Activated CD4-positive, alpha-beta T cell treated with anti-CD3 and anti-CD28 coated beads, Interleukin-10, Interleukin-2, amounts not matched to agents 100 ng/mL and 50 ng/mL, durations not matched to agents 16 hours and 8 hours (primary cell): ENCODE measurements around the gene TSPAN18.
A peak's percentile ranks its signal among the peaks of the same experiment; 100 is the strongest.
"Not testable (repeated sequence)": the region's sequence is repeated elsewhere in the genome, so short reads cannot be mapped to it uniquely, and the experiment has no call there.

Experiments
- DNase-seq: peaks from one replicate; pipeline ENCODE4 v3.0.0-alpha.2; 2020

TSPAN18 gene

GRCh38 chr11:44854086-44854485, 127.3 kb downstream of the TSPAN18 start:
- no peak for DNase-seq

DNA sequence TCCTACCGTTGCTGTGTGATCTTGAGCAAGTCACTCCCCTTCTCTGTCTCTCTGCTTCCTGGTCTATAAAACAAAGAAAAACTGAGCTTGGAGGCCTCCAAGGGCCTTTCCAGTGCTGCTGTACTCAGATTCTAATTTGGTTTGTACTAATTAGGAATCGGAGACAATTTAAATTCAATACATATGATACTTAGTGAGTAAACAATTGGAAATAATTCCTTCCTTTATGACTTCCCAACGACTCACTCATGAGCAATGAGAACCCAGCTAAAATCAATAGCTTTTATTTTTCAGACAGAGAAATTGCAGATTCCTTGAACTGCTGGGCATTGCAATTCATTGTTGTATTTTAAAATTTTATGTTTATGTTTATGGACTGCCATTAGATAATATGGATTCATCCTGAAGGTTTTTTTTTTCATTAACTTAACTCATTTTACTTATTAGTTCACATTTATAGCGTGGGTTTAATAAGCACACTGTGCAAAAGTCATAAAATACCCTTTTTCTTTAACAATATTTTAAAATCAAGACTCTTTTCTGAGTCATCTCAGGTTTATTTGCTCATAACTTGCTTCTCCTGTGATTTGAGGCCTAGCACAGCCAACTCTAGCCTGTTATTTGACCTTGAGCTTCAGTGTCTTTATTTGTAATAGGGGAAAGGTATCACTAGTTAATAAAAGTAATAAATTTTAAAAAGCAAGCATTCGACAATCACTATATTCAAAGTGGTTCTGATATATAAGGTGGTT, 128.2 kb downstream of the TSPAN18 start:
- peak; percentile 70 for DNase-seq

DNA sequence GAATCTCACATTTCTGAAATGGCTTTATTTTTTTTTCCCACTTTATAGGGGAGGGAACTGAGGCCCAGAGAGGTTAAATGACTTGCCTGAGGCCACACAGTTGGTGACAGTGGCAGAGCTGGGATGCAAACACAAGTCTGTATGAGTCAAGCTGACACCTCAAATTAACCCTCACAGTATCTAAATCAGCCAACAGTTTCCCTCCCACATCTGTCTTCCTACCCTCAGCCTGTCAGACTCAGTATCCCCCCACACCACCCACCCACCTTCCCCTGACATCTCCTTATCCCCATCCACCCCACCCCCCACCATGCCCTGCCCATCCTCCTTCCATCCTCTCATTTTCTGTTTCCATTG, 128.7 kb downstream of the TSPAN18 start:
- peak; percentile 86 for DNase-seq

DNA sequence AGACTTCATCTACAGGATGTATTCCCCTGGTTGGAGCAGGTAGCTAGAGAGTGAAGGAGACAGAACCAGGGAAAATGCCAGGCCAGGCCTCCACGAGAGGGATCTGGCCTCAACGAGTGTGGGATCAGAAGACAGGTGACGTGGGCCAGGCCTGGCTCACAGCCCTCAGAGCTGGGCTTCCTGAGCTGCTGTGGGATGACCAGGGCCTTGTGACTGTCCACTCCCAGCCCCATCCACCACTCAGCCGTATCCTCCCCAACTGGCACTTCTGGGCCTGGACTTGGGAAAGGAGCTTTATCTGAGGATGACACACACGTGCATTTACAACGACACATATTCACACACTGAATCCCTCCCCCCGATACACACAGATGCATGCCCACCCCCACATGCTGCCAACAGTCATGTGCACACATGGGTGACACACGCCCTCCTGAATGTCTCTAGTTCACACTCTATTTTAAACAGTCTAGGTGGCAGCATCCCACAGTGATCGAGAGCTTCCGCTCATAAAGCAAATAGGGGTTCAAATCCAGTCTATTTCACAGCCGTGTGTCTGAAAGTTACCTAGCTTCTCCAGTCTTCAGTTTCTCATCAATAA, 130.8 kb downstream of the TSPAN18 start:
- DNase-seq: no peak

DNA sequence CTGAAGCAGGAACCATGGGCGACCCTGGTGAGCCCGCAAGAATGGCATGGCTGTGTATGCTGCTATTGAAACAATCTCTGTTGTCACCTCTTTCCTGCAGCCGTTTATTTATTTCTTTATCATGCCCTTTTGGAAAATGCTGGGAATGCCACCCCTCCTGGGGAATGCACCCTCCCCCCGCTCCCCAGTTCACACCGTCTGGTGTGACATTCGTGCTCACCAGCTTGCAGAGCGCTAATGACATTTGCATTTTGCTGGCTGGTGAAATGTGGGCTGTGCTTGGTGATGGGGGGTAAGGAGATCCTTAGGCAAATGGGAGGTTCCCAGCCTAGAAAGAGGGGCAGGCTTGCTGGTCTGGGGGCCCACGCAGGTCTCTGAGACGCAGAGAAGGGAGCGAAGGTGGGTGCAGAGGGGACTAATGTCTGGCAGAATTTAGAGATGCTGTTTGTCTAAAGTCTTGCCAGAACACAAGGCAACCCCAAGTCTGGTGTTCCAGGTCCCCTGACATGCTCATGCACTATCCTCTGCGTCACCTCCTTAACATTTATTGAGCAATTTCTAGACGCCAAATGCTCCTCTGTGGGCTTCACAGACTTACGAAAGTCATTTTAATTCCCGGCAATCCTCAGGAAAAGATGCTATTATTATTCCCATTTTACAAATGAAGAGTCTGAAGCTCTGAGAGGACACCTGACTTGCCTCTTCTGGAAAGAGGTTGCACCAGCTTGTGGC, 132.2 kb downstream of the TSPAN18 start:
- DNase-seq: no peak

- DNase-seq: no peak
These were observed 132.8 kb downstream of the TSPAN18 start for GRCh38 chr11:44859528-44859925.

DNA sequence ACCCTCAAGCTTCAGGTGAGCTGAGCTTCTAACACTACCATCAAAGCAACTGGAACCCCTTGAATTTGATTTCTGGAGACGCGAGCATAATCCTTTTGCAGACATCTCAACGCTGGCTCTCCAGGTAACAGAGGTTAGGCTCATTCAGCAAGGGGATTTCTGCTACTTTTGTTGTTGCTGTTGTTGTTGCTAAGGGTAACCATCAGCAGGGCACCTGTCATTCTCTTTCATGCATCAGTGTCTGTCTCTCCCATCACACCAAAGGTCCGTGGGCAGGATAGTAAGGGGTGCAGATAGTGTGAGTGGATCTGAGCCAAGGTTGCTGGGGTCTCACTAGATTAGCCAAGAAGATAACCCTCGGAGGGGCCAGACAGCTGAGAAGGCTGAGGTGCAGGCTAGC, 133.6 kb downstream of the TSPAN18 start:
- no peak for DNase-seq

DNA sequence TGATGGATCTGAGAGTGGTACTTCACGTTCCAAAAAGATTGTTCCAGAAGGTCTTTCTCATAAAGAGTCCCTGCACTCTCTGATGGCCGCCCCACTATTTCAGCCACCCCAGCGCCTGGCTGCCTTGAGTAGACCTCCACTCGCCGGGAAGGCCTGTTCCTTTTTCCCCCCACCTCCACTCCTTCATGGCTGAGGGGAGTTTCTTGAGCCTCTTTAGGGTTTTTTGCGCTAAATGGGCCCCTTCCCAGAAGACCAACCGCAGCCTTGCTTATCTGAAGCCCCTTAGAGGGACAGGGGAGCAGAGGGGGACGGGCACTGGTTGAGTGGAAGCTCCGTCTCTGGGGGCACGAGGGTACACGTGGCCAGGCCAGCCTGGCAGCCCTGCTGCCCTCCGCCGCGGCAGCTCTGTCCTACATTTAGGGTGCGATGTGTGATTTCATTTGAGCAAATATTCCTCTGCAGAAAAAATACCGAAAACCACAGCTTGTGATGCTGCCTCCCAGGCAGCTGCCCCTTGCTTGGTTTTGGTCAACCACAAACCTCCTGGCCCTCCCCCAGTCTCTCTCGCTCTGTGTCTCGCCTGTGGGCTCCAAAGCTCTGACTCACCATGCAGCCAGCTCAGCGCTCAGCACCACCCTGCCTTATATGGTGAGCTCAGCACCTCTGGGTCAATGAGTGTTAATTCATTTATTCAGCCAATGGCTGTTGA, 135.2 kb downstream of the TSPAN18 start:
- DNase-seq: peak; percentile 97

DNA sequence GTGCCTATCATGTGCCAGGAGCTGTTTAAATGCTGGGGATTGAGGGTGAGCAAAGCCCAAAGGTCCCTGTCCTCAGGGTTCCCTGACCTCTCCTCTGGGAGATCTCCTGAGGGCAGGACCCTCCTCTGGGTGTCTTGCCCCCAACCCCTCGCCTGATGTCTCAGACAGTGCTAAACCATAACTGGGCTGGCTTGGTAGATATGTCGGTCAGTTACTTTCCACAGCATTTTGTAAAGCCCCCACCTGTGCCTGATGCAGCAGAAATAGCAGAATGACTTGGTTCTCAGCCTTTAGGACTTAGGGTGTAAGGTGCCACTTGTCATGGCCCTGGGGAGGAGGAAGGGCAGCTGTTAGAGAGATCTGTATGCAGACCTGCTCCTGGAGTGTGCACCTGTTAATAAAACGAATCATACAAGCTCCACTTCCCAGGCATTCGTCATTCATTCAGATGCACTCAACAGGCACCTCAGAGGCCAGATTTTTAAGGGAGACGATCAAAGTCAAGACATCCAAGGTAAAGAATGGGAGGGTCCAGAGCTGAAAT, 135.9 kb downstream of the TSPAN18 start:
- no peak for DNase-seq

DNA sequence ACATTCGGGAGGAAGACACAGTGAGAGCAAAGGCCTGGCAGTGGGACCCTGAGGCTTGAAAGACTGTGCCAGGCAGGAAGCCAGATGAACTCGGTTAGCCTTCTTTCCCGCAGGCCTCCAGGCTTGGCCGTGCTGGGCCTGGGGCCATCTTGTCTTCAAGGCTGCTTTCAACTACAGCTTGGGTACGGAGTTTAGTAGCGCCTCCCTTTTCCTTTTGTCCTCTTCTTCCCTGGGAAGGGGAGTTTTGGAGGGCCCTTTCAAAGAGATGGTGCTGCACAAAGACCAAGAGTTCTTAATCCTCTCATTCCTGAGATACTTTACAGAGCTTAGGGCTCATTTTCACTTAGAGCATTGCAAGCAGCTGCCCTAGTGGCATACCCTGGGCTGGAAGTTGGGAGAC, 136.5 kb downstream of the TSPAN18 start:
- no peak for DNase-seq

DNA sequence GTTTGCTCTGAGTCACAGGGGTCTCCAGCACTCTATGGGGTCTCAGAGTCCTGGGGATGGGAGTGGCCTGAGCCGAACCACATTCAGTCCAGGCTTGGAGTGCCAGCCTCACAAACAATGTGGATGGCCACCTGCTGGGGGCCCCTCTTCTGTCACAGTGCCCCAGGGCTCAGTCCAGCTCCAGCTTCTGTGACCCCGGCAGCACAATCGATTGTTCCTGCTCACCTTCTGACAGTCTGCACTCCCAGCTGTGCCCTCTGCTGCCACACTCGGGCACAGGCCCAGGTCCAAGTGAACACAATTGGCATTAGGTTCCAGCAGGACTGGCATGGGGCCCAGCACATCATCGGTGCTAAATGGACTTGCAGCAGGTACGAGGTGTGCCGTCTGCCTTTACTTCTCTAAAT, 139.1 kb downstream of the TSPAN18 start:
- DNase-seq: no peak

- no peak for DNase-seq
These were observed 139.5 kb downstream of the TSPAN18 start for GRCh38 chr11:44866286-44866685.

DNA sequence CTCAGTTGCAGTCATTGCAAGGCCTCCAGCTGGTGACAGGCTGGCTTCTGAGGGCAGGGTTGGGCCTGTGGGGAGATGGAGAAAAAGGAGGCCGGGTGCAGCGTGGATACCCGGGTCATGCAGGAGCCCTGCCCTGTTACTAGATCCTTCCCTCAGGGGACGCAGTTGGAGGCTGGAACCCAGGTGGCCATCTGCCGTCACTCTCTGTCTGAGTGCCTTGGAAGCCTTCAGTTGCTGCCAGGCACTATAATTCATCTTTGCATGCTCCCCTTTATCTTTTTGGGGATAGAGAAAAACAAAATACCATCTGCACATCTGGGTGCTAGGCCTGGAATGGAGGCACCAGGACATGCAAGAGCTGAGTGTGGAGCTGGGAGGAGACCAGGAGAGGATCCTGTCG, 141.3 kb downstream of the TSPAN18 start:
- DNase-seq: no peak

DNA sequence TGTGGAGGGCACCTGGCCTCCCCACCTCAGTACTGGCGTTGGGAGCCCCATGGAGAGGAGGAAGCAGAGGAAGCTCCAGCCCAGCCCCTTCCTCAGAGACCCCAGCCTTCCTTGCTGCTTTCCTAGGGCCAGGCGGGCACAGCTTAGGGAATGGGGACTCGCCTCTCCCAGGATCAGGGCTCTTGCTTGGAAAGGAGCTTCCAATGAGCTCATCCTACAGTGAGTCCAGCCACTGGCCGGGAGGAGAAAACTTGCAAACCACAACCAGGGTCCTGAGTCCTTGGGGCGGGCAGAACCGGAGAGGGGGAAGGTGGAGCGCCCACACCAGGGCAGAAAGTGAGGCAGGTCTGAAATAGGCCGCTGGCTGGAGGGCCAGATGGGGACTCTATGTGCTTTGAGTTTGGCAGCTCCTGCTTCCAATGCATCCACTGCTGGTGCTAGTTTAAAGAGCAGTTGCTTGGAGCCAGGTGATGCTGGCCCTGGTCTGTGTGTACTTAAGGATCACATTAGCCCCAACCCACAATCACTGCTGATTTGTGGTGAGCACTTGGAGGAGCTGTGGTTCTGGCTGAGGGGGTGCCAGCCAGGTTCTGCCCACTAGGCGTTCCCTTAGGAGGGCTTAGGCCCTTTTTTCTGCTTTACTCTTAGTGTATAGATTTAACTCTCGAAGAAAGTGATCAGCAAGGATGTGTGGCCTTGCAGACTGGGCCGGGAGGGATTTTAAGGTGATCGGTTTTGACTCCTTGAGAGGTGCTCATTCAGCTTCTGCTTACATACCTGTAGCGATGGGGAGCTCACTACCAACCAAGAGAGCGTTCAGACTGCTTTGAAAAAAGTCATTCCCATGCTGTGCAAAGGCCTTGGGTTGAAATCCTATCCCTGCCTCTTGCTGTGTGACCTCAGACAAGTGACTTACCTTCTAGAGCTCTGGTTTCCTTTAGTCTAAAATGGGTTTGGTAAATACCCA, 142.0 kb downstream of the TSPAN18 start:
- no peak for DNase-seq

DNA sequence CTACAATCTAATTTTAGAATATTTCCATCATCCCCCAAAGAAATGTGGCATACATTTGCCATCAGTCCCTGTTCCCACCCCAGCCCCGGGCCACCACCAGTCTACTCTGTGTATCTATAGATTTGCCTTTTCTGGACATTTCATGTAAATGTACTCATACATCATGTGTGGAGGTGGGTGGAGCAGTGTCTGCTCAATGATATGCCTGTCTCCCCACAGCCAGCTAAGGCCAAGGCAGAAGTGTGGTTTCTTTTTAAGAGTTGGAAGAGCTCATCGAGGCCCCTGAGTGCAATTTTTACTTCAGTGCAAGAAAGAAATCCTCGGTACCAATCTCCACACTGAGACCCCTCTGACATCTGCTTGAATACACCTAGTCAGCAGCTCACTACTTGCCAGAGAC, 143.4 kb downstream of the TSPAN18 start:
- no peak for DNase-seq

GRCh38 chr11:44870615-44871176, 143.9 kb downstream of the TSPAN18 start:
- DNase-seq: no peak

DNA sequence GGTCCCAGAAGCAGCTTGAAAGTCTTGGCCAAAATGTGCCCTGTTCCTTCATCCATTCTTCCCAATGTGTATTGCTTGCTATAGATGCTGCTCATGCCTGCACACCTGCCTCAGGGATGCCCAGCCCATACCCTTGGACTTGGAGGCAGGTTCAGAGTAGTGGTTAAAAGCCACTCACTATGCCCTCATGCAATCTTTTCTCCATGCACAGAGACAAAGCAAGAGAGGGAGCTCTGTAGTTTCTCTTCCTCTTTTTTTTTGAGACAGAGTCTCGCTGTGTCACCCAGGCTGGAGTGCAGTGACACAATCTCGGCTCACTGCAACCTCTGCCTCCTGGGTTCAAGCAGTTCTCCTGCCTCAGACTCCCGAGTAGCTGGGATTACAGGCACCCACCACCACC, 144.9 kb downstream of the TSPAN18 start:
- DNase-seq: not testable (repeated sequence)

- DNase-seq: no peak
These were observed 145.8 kb downstream of the TSPAN18 start for GRCh38 chr11:44872556-44872955.

DNA sequence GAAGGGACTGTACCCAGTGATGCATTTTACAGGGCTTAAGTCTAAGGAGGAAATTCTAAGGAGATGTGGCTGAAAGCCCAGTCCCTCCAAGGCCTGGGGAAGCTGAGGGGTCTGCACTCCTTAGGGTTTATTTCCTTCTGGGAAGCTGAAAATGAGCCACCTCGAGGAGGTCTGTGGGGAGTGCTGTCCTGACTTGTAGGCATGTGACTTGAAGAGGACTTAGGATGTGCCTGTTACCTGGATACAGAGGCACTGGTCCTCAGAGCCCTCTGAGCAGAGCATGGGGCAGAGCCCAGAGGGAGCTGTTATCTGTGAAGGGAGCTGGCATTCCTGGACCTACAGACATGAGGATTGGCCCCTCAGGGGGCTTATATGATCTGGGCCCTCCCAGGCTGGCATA, 146.8 kb downstream of the TSPAN18 start:
- DNase-seq: no peak

- no peak for DNase-seq
These were observed 147.5 kb downstream of the TSPAN18 start for GRCh38 chr11:44874284-44874683.

GRCh38 chr11:44875037-44875436, 148.3 kb downstream of the TSPAN18 start:
- DNase-seq: no peak
